ENCODE data around the gene DCDC2B.

Gene DCDC2B

GRCh38 chr1:32195972-32196823 is 12.7 kb upstream of the DCDC2B start:
- DNase-seq (ENCODE audit: low read depth in 2 of 3, low spot score in 1 of 3) = no peak

- no peak for DNase-seq (ENCODE audit: low read depth in 2 of 3, low spot score in 1 of 3)
Measured at GRCh38 chr1:32197074-32197473, 11.8 kb upstream of the DCDC2B start.

DNA sequence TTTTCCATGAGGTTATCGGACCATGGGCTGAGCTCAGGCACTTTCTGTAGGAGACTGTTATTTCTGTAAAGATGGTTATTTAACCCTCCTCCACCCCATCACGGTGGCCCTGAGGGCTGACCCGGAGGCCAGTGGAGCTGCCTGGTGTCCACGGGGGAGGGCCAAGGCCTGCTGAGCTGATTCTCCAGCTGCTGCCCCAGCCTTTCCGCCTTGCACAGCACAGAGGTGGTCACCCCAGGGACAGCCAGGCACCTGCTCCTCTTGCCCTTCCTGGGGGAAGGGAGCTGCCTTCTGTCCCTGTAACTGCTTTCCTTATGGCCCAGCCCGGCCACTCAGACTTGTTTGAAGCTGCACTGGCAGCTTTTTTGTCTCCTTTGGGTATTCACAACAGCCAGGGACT is 11.1 kb upstream of the DCDC2B start:
- no peak for DNase-seq (ENCODE audit: low read depth in 2 of 3, low spot score in 1 of 3)

GRCh38 chr1:32198237-32199042 is 10.4 kb upstream of the DCDC2B start:
- no peak for DNase-seq (ENCODE audit: low read depth in 2 of 3, low spot score in 1 of 3)

- DNase-seq (ENCODE audit: low read depth in 2 of 3, low spot score in 1 of 3) = no peak
Measured at GRCh38 chr1:32199043-32199716, 9.7 kb upstream of the DCDC2B start.

DNA sequence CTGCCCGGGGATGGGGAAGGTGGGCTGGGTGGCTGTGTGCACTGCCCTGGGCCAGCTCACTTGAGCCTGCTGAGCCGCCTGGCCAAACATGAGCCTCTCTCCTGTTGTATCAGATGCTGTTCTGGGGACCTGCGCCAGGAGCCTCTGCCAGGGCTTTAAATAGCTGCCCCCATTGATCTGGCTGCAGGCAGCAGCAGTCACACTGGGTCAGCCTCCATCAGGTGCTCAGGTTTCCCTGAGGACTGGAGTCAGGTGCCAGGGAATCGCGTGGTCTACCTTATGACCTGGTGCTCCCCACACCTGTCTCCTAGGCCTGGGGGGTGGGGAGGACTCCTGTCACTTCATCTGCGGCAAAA is 9.2 kb upstream of the DCDC2B start:
- no peak for DNase-seq (ENCODE audit: low read depth in 2 of 3, low spot score in 1 of 3)

- peak in 2 of 3 donors; percentile 36 to 43 for DNase-seq (ENCODE audit: low read depth in 2 of 3, low spot score in 1 of 3)
Measured at GRCh38 chr1:32200226-32201010, 8.5 kb upstream of the DCDC2B start, which contains the start of gene CCDC28B. TSS of gene CCDC28B (plus strand) at chr1:32200595. CDS start at chr1:32201936, 1,341 bp downstream.

GRCh38 chr1:32201011-32201855 is 7.7 kb upstream of the DCDC2B start:
- peak in 2 of 3 donors; percentile 64 to 68 for DNase-seq (ENCODE audit: low read depth in 2 of 3, low spot score in 1 of 3)

DNA sequence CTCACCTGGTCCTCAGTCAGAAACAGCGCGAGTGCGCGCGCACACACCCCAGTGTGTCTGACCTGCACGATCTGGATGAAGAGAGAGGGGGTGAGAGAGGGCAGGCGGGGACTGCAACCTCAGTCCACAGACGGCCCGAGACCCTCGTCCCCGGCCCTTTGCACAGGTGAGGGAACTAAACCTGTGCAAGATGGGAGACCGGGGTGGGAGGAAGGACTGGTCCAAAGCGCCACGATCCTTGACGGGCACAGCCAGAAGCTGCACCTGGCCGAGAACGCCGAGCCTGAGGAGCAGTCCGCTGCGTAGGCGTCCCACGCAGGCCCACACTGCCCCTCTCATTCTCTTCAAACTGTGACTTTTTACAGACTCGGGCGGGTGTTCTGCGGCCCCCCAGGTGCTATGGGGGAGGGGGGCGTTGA is 3.9 kb upstream of the DCDC2B start:
- DNase-seq (ENCODE audit: low read depth in 2 of 3, low spot score in 1 of 3) = no peak

GRCh38 chr1:32205401-32206370 is 3.2 kb upstream of the DCDC2B start, which contains the start of gene IQCC:
TSS of gene IQCC (plus strand) at chr1:32205671. CDS start at chr1:32205682, 11 bp downstream.
- peak; percentile 72 to 80 (median 72) for DNase-seq (ENCODE audit: low read depth in 2 of 3, low spot score in 1 of 3)

- DNase-seq (ENCODE audit: low read depth in 2 of 3, low spot score in 1 of 3) = no peak
Measured at GRCh38 chr1:32208469-32208868, 420 bp upstream of the DCDC2B start.

DNA sequence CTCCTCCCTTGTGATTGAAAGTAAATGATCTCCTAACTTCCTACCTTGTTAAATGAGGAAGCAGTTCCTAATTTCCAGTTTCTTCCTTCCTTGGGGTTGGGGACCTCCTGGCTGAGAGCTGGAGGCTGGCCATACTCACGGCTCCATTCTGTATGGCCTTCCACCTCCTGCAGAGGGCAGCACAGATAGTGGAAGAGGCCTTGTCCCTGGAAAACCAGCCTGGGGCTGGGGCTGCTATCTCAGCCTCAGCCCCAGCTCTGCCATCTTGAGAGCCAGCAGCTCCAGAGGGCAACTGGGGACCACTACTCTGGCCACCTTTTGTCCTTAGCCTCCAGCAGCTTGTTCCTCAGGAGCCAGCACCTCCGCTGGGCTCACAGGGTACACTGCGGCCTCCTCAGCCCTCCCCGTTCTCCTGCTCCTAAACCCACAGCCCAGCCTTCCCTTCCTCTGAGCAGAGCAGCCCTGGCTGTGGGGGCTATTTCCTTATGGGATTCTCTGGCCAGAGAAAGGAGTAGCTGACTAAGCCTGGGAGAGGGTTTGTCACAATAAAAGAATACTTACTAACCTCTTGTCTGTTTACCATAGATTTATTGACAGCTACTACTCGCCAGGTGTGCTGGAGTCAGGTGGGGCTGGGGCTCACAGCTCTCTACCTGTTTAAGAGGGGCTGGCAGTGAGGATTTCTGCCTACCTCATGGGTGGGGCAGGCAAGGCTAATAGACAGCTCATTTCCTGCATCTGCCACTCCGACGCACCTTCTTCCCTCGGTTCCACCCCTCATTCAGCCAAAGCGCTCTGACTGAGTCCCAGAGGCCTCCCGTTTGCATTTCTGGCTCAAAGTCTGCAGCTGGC is 7.0 kb downstream of the DCDC2B start:
- DNase-seq (ENCODE audit: low read depth in 2 of 3, low spot score in 1 of 3) = peak; percentile 26 to 55 (median 43)

- DNase-seq (ENCODE audit: low read depth in 2 of 3, low spot score in 1 of 3) = no peak
Measured at GRCh38 chr1:32216566-32216965, 7.7 kb downstream of the DCDC2B start.

DNA sequence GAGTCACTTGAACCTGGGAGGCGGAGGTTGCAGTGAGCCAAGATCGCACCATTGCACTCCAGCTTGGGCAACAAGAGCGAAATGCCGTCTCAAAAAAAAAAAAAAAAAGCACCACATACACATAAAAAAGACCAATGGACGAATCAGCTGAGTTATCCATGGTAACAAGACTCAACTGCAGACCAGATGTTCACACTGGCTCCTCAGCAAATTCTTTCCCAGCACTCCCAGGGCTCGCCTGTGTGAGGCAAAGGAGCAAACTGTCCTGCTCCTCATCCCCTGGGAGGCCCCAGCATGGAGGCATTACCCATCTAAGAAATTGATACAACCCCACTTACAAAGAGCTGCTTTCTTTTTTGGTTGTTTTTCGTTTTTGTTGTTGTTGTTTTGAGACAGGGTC is 10.1 kb downstream of the DCDC2B start:
- DNase-seq (ENCODE audit: low read depth in 2 of 3, low spot score in 1 of 3) = no peak

- no peak for DNase-seq (ENCODE audit: low read depth in 2 of 3, low spot score in 1 of 3)
Measured at GRCh38 chr1:32220746-32221580, 12.1 kb downstream of the DCDC2B start.

GRCh38 chr1:32221581-32221979 is 12.7 kb downstream of the DCDC2B start:
- DNase-seq (ENCODE audit: low read depth in 2 of 3, low spot score in 1 of 3) = no peak
